NCI-H345 treated with DMSO at 0.1 percent for 48 hours (cell line): Measurements from ENCODE around the gene LRATD1.
"Not testable (repeated sequence)": the region's sequence is repeated elsewhere in the genome, so short reads cannot be mapped to it uniquely, and the experiment has no call there.

Experiments used
- DNase-seq: peaks from one replicate; lab custom pipeline; 2025; ENCODE audit not compliant: unreplicated experiment; lab: John Stamatoyannopoulos, UW

The LRATD1 gene, protein sequence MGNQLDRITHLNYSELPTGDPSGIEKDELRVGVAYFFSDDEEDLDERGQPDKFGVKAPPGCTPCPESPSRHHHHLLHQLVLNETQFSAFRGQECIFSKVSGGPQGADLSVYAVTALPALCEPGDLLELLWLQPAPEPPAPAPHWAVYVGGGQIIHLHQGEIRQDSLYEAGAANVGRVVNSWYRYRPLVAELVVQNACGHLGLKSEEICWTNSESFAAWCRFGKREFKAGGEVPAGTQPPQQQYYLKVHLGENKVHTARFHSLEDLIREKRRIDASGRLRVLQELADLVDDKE

DNA sequence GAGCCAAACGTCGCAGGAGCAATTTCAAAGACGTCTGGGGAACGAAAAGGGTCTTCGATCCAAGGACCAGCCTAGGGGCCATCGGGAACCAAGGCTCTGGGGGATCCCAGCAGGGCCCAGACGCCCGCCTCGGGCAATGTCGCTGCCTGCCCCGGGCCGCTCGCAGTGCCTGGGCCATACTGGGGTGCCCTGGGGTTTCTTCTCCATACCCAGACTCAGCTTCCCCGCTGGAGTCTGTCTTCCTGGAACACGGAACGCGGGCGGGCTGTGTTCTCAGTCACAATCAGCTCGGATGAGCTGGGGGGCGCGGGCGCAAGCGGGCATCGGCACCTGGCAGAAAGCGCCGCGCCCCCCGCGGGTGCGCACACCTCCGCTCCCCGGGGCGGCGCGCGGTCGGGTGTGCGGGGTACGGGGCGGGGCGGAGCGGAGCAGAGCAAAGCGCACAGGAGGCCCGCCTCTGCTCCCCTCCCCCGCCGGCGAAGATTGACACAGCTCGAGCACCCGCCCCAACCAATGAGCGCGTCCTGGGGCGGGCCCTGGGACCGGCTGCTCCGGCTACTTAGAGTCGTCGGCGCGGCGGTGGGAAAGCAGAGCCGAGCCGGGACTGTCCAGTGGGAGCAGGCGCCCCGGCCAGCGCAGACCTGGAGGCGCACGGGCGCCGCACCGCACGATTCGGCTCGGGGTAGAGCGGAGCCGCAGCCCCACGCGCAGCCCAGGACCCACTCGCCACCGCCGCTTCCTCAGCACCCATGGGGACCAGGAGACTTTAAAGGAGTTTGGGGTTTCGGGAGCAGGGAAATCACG lies at the start of gene LRATD1:
LRATD1 (plus strand) TSS at position 585 of the 804 bp plus-strand sequence. CDS start 1,263 bp downstream, outside the sequence.
- peak; percentile 96 for DNase-seq

GRCh38 chr2:14583059-14583458 lies 49.5 kb upstream of the LRATD1 start:
- no peak for DNase-seq

- no peak for DNase-seq
Measured at GRCh38 chr2:14583802-14584201, 48.7 kb upstream of the LRATD1 start.

DNA sequence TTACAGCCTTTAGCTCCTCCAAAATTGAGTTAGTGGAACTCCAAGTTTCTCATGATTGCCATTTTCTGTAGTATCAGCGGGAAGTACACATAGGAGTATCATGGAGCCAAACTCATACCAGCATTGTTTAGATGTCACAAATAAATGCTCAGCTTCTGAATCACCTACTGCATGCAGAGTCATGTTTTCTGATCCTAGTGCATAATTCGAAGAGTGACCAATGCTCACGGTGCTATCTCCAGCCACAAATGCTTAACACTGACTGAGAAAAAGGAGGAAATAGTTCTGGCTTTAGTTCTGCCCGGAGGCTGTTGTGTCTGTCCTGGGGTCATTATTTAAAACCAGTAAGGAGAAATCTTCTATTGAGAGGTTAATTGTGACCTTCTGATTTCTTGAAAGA lies 45.4 kb upstream of the LRATD1 start:
- no peak for DNase-seq

GRCh38 chr2:14601156-14601770 lies 31.3 kb upstream of the LRATD1 start:
- no peak for DNase-seq

DNA sequence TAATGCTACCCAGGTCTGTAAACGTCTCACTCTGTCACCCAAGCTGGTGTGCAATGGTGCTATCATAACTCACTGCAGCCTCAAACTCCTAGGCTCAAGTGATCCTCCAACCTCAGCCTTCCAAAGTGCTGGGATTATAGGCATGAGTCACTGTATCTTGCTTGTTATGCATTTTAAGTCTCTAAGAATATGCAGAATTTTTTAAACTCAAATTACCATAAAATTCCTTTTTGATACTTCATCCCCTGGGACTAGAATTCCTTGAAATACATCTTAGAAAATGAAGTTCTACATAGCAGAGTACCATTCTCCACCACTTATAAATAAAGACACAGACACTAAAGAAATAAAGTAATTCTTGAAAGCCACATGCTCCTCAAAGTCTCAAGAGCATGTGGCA lies 30.2 kb upstream of the LRATD1 start:
- DNase-seq, result no peak

DNA sequence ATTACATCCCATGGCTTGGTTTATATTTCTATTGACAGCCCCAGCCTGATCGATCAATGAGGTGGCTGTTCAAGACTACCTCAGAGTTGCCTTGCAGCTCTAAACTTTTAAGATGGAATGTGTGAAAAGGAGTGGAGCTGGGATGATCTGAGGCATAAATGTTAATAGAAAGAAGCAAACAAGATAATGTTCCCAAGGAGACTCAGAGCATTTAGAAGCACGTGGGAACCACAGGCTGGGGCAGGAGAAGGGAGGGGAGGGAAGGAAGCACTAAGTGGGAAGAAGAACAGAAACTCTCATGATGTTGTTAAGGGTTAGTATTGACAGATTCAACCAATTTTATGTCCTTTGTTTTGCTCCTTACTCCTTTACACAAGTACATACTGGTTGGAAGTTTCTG lies 28.8 kb upstream of the LRATD1 start:
- DNase-seq, result no peak

- no peak for DNase-seq
Measured at GRCh38 chr2:14608245-14608644, 24.3 kb upstream of the LRATD1 start.

- no peak for DNase-seq
Measured at GRCh38 chr2:14614017-14614416, 18.5 kb upstream of the LRATD1 start.

DNA sequence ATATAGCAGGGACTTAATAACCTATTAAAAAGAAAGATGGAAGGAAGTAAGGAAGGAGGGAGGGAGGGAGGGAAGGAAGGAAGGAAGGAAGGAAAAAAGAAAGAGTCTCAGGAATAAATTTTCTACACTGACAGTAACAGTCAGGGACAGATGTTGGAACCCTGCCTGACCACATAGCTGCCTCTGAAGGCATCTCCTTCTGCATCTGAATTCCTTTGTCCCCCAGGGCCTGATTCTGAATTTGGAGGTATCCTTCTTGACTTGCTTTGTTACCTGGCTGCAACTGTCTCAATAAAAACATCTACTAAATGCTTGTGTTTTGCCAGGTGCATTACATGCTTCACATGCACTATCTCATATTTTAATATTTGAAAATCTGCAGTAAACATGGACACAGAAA lies 17.4 kb upstream of the LRATD1 start:
- DNase-seq, result no peak

GRCh38 chr2:14615760-14616159 lies 16.8 kb upstream of the LRATD1 start:
- no peak for DNase-seq

GRCh38 chr2:14616342-14616741 lies 16.2 kb upstream of the LRATD1 start:
- DNase-seq, result no peak

DNA sequence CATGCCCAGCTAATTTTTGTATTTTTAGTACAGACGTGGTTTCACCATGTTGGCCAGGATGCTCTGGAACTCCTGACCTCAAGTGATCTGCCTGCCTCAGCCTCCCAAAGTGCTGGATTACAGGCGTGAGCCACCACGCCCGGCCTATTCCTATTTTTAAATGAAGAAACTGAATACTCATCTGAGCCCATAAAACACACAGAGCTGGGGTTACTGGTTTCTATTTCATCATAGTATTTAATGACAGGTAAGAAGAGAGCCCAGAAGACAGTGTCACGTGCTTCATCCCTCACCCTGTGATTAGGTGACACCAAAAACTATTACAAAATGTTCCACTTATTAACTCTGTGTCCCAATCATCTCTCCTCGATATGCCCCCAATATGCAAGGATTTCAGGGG lies 15.6 kb upstream of the LRATD1 start:
- DNase-seq, result no peak

GRCh38 chr2:14619441-14619840 lies 13.1 kb upstream of the LRATD1 start:
- no peak for DNase-seq

GRCh38 chr2:14621114-14621513 lies 11.4 kb upstream of the LRATD1 start:
- no peak for DNase-seq

- no peak for DNase-seq
Measured at GRCh38 chr2:14621906-14622549, 10.5 kb upstream of the LRATD1 start.

GRCh38 chr2:14622550-14622939 lies 10.0 kb upstream of the LRATD1 start:
- not testable (repeated sequence) for DNase-seq

DNA sequence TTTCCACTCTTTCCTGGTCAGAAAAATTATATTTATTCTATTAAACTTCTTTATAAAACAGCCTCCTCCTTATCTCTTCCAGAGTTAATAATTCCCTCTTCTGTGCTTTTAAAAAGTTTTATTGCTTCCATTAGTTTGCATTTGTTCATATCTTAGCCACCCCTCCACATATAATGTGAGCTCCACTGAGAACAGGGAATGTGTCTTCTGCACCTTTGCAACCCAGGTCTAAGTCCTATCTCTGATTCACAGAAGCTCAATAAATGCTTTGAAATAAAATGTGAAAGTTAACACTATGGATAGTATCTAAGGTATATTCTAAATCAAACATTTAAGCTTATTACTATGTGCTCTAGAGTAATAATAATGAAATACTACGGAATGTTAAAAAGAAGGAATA lies 9.3 kb upstream of the LRATD1 start:
- DNase-seq, result no peak

- DNase-seq, result peak; percentile 87
Measured at GRCh38 chr2:14626873-14627272, 5.6 kb upstream of the LRATD1 start.

DNA sequence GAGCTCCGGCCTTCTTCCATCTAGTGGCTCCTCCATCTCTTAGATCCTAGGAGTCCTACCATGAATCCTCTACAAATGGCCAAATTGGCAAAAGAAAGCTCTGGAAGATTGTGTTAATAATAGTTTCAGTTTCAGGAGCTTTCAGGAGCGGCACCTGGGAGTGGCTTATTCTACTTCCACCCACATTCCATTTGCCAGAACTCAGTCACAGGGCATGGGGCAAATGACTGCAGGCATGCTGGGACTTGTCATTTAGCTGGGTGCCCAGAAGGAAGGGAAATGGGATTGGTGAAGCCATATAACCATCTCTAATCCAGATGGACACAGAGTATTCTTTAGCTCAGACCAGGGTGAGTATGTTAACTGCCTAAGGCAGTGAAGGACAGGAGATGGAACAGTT lies 3.6 kb upstream of the LRATD1 start:
- no peak for DNase-seq

- no peak for DNase-seq
Measured at GRCh38 chr2:14631406-14632040, 994 bp upstream of the LRATD1 start.
